K562 (cell line): ENCODE data around the gene ZNF200. TPM values are rescaled to one million over a fixed set of nuclear protein-coding genes. Genes with fewer than 3 reads are reported as not detected.

Experiments used
- ATF1 ChIP-seq, 2 experiments: fragments of 450-650 bp in 1 of 2; IDR thresholded peaks; 2 replicates each; pipeline ENCODE4 v1.6.1; 2016; ENCODE audit warnings: missing compliant biosample characterization in 1 of 2, missing genetic modification characterization in 1 of 2
- BRD9 ChIP-seq: fragments of 450-650 bp; IDR thresholded peaks from 2 replicates; pipeline ENCODE4 v1.6.1; 2018; ENCODE audit warnings: low read depth; ENCODE audit not compliant: partially characterized antibody
- CBX1 ChIP-seq: sonication (generic); IDR thresholded peaks from 2 replicates; pipeline ENCODE4 v1.6.1; 2016; ENCODE audit warnings: antibody characterized with exemption, low read depth, mild to moderate bottlenecking
- CBX3 ChIP-seq, 2 experiments: IDR thresholded peaks; 1 replicate in 1 of 2; 2 replicates in 1 of 2; pipeline ENCODE4 v1.6.1; 2012; ENCODE audit warnings: inconsistent platforms in 2 of 2, low read length in 2 of 2, borderline replicate concordance in 1 of 2, control low read depth in 1 of 2
- COPS2 ChIP-seq: fragments of 450-650 bp; conservative IDR thresholded peaks from 2 replicates; pipeline ENCODE4 v1.6.1; 2016; ENCODE audit warnings: mild to moderate bottlenecking, moderate library complexity
- CREB5 ChIP-seq: fragments of 250-450 bp; sonication (Bioruptor Pico); IDR thresholded peaks from 2 replicates; pipeline ENCODE4 v1.5.0; 2020; ENCODE audit warnings: mild to moderate bottlenecking
- DMBX1 ChIP-seq: fragments of 250-450 bp; sonication (Bioruptor Pico); IDR thresholded peaks from 2 replicates; pipeline ENCODE4 v1.8.0; 2022; ENCODE audit warnings: inconsistent platforms, mild to moderate bottlenecking, moderate library complexity, borderline replicate concordance
- ELF1 ChIP-seq: fragments of 200-800 bp; sonication (Bioruptor generic); IDR thresholded peaks from 2 replicates; pipeline ENCODE4 v1.6.1; 2016; ENCODE audit warnings: missing genetic modification characterization, missing compliant biosample characterization
- FOSL1 ChIP-seq: fragments of 200-800 bp; sonication (Bioruptor generic); conservative IDR thresholded peaks from 2 replicates; pipeline ENCODE4 v1.6.1; 2016; ENCODE audit warnings: missing genetic modification characterization, missing compliant biosample characterization
- FOXJ3 ChIP-seq: sonication (generic); formaldehyde crosslinking; IDR thresholded peaks from 2 replicates; pipeline ENCODE4 v1.4.0; 2020; ENCODE audit warnings: mild to moderate bottlenecking, missing genetic modification reagents
- FOXK2 ChIP-seq, 2 experiments: fragments of 450-650 bp; IDR thresholded peaks in 1 of 2; conservative IDR thresholded peaks in 1 of 2; 2 replicates each; pipeline ENCODE4 v1.6.1; 2016; ENCODE audit warnings: low read depth in 2 of 2, mild to moderate bottlenecking in 1 of 2
- ILK ChIP-seq: fragments of 450-650 bp; IDR thresholded peaks from 2 replicates; pipeline ENCODE4 v1.6.1; 2016; ENCODE audit warnings: missing genetic modification characterization, low read depth, mild to moderate bottlenecking, missing compliant biosample characterization, moderate library complexity, borderline replicate concordance
- KDM1A ChIP-seq, 2 experiments: fragments of 450-650 bp; IDR thresholded peaks; 2 replicates each; pipeline ENCODE4 v1.6.1; 2016; ENCODE audit warnings: mild to moderate bottlenecking in 2 of 2
- KDM5B ChIP-seq: fragments of 200-600 bp; sonication (generic); IDR thresholded peaks from 2 replicates; pipeline ENCODE4 v1.6.1; 2012; ENCODE audit warnings: low read depth, mild to moderate bottlenecking, moderate library complexity, low read length, control low read depth, inconsistent platforms; ENCODE audit not compliant: insufficient replicate concordance
- MTF1 ChIP-seq: fragments of 250-450 bp; sonication (Bioruptor Pico); IDR thresholded peaks from 2 replicates; pipeline ENCODE4 v1.9.0; 2021; ENCODE audit warnings: moderate library complexity, mild to moderate bottlenecking, inconsistent platforms, borderline replicate concordance
- NFXL1 ChIP-seq: fragments of 450-650 bp; formaldehyde crosslinking; IDR thresholded peaks from 2 replicates; pipeline ENCODE4 v1.4.0; 2021; ENCODE audit warnings: mild to moderate bottlenecking
- PPARD ChIP-seq: fragments of 250-450 bp; sonication (Bioruptor Pico); IDR thresholded peaks from 2 replicates; pipeline ENCODE4 v1.8.0; 2022; ENCODE audit warnings: inconsistent platforms, mild to moderate bottlenecking, moderate library complexity
- RHOXF2B ChIP-seq: fragments of 250-450 bp; sonication (Bioruptor Pico); conservative IDR thresholded peaks from 2 replicates; pipeline ENCODE4 v1.5.1; 2021
- XRCC4 ChIP-seq: IDR thresholded peaks from one replicate; pipeline ENCODE4 v1.6.1; 2011; ENCODE audit not compliant: insufficient read depth, insufficient read length; ENCODE audit errors: extremely low read depth
- ZNF146 ChIP-seq: IDR thresholded peaks from one replicate; pipeline ENCODE4 v1.6.1; 2018; ENCODE audit warnings: missing compliant biosample characterization; ENCODE audit not compliant: unreplicated experiment
- ZNF274 ChIP-seq: IDR thresholded peaks from 2 replicates; pipeline ENCODE4 v1.6.1; 2011; ENCODE audit warnings: low read depth, mild to moderate bottlenecking, low read length, moderate library complexity, borderline replicate concordance
- ZNF583 ChIP-seq: fragments of 250-450 bp; sonication (Bioruptor Pico); IDR thresholded peaks from 2 replicates; pipeline ENCODE4 v1.4.0; 2020
- ZNF639 ChIP-seq, 2 experiments: fragments of 200-800 bp in 1 of 2; sonication (Bioruptor generic) in 1 of 2; sonication (generic) in 1 of 2; formaldehyde crosslinking in 1 of 2; IDR thresholded peaks in 1 of 2; conservative IDR thresholded peaks in 1 of 2; 2 replicates each; pipeline versions ENCODE4 v1.5.0 to v1.6.1; 2016 to 2020; ENCODE audit warnings: missing compliant biosample characterization in 1 of 2, missing genetic modification characterization in 1 of 2, missing genetic modification reagents in 1 of 2
- ZNF76 ChIP-seq: fragments of 250-450 bp; sonication (Bioruptor Pico); IDR thresholded peaks from 2 replicates; pipeline ENCODE4 v1.4.0; 2020; ENCODE audit warnings: mild to moderate bottlenecking, moderate library complexity, borderline replicate concordance
- polyA plus RNA-seq, 8 experiments: library from polyadenylated mRNA; depleted of rRNA in 4 of 8; stranded (reverse) in 5 of 8; unstranded in 3 of 8; fragments of >200 nt; fragmentation: Nextera tagmentation in 2 of 8; fragmentation: Illumina TruSeq in 1 of 8; extraction: Ambion mirVana in 2 of 8; extraction: Trizol in 1 of 8; gene quantifications; 2 replicates each; pipeline versions ENCODE4 v1.2.1 to v1.2.3, GENCODE V29; 2011 to 2014; ENCODE audit warnings: inconsistent platforms in 1 of 8, missing spikeins in 1 of 8
- total RNA-seq, 7 experiments: library from RNA; depleted of rRNA in 6 of 7; stranded (reverse); fragments of >200 nt in 6 of 7; fragmentation: Illumina TruSeq in 2 of 7; extraction: Trizol in 2 of 7; gene quantifications; 2 replicates each; pipeline versions ENCODE4 v1.2.1 to v1.2.3, GENCODE V29; 2011 to 2021; ENCODE audit warnings: low replicate concordance in 1 of 7

Gene ZNF200
- total and polyA plus RNA-seq, 9 of the 15 experiments (the other 6 are each of a cell fraction or from before 2014, with no cell fraction given), result 4.8 to 14.5 (median 9.2) TPM

- TF ChIP-seq CBX3 (IDR thresholded peaks at IDR 0.05; ENCODE audit: borderline replicate concordance in 1 of 2, low read length in 2 of 2) (peak in 1 of 2 experiments; percentile 90; a peak in 2 of 3 replicates), BRD9 (no peak), ZNF583 (CRISPR knock-in tag) (no peak), CREB5 (CRISPR knock-in tag) (no peak), FOXK2 (conservative IDR thresholded peaks at IDR 0.05 in 1 of 2, IDR thresholded peaks at IDR 0.05 in 1 of 2; ENCODE audit: low read depth in 2 of 2) (peak; percentile 83 to 87; a peak in 3 of 4 replicates), ZNF146 (CRISPR knock-in tag) (no peak), KDM1A (IDR thresholded peaks at IDR 0.05) (no peak), FOXJ3 (no peak; the same call in 1 of the 2 replicates), DMBX1 (peak; percentile 72; the same call in 1 of the 2 replicates), ELF1 (tag) (peak; percentile 77), ATF1 (CRISPR knock-in tag; IDR thresholded peaks at IDR 0.05) (no peak), ATF1 (tag; IDR thresholded peaks at IDR 0.05) (peak; percentile 86), NFXL1 (CRISPR knock-in tag) (no peak), CBX1 (peak; percentile 77; the same call in 1 of the 2 replicates), FOSL1 (no peak; the same call in none of the 2 replicates), KDM5B (peak; percentile 38), XRCC4 (no peak), ILK (tag) (no peak), COPS2 (no peak), ZNF274 (no peak), ZNF639 (CRISPR knock-in tag; conservative IDR thresholded peaks at IDR 0.05 in 1 of 2, IDR thresholded peaks at IDR 0.05 in 1 of 2) (peak in 1 of 2 experiments; percentile 78; a peak in 2 of 4 replicates), RHOXF2B (CRISPR knock-in tag) (no peak), MTF1 (CRISPR knock-in tag) (no peak), ZNF76 (no peak), PPARD (CRISPR knock-in tag) (no peak)
These were observed 29.4 kb upstream of the ZNF200 start (continued) for GRCh38 chr16:3264137-3265036.
